Measurements from ENCODE around the gene KRT15. TPM values are rescaled to one million over a fixed set of nuclear protein-coding genes. Genes with fewer than 3 reads are reported as not detected.

The KRT15 gene
- total and polyA plus RNA-seq, 2 experiments from 2014 or later, result 6.8 to 10.6 TPM

DNA sequence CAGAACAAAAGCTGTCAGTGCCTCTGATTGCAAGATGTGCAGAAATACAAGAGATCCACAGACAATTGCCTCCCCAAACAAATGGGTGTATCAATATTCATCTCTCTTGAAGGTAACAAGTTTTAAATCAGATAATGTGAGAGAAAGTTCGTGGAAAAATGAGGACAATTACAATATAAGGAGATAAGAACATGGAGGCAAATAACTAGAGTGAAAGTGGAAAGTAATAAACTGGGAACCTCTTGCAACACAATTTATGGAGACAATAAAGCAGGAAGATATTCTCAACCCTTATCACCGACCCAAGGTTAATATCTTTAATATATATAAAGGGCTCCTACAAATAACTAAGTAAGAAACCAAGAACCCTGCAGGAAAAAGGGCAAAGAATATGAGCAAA is 23.7 kb upstream of the KRT15 start:
- TF ChIP-seq, protein P1, sequence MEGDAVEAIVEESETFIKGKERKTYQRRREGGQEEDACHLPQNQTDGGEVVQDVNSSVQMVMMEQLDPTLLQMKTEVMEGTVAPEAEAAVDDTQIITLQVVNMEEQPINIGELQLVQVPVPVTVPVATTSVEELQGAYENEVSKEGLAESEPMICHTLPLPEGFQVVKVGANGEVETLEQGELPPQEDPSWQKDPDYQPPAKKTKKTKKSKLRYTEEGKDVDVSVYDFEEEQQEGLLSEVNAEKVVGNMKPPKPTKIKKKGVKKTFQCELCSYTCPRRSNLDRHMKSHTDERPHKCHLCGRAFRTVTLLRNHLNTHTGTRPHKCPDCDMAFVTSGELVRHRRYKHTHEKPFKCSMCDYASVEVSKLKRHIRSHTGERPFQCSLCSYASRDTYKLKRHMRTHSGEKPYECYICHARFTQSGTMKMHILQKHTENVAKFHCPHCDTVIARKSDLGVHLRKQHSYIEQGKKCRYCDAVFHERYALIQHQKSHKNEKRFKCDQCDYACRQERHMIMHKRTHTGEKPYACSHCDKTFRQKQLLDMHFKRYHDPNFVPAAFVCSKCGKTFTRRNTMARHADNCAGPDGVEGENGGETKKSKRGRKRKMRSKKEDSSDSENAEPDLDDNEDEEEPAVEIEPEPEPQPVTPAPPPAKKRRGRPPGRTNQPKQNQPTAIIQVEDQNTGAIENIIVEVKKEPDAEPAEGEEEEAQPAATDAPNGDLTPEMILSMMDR (IDR thresholded peaks at IDR 0.05; ENCODE audit: poor library complexity), result no peak
- TF ChIP-seq EZH2phosphoT487 (IDR thresholded peaks at IDR 0.05; ENCODE audit: low read depth, severe bottlenecking, unreplicated experiment), result peak; percentile 90
- no peak for TF ChIP-seq EZH2 (IDR thresholded peaks at IDR 0.05; ENCODE audit: borderline replicate concordance)
- Histone ChIP-seq H4K20me1 (ENCODE audit: insufficient read depth, poor library complexity, severe bottlenecking) (no peaks in the 10 kb centered on the region), H3K9me2 (replicated peaks; ENCODE audit: insufficient read depth) (no peaks in the 10 kb centered on the region), H3K9me3 (ENCODE audit: low read depth) (no peaks in the 10 kb centered on the region), H3K27ac (no peak overlapping the region), H3K79me2 (no peaks in the 10 kb centered on the region), H3K27me3 (no peaks in the 10 kb centered on the region), H3K4me1 (ENCODE audit: insufficient read depth) (peaks cover 30% of the 10 kb centered on the region), H3K36me3 (replicated peaks; ENCODE audit: insufficient read depth, low read depth) (no peaks in the 10 kb centered on the region), H2AFZ (no peak overlapping the region), H3K4me3 (no peak overlapping the region), H3K4me2 (no peak overlapping the region)
- DNase-seq (ENCODE audit: low spot score), result no peak
- 53% methylated on average over 2 of the region's 2 CpGs for WGBS (ENCODE audit: low lambda C conversion rate, missing lambda C conversion rate)

GRCh38 chr17:41540921-41541625 is 22.4 kb upstream of the KRT15 start:
- Histone ChIP-seq H3K9me3 (ENCODE audit: low read depth) (no peaks in the 10 kb centered on the region), H3K27me3 (no peaks in the 10 kb centered on the region), H3K9me2 (replicated peaks; ENCODE audit: insufficient read depth) (no peaks in the 10 kb centered on the region), H3K27ac (peak overlapping the region; percentile 84), H3K79me2 (no peaks in the 10 kb centered on the region), H2AFZ (no peak overlapping the region), H3K36me3 (replicated peaks; ENCODE audit: insufficient read depth, low read depth) (no peaks in the 10 kb centered on the region), H3K4me1 (ENCODE audit: insufficient read depth) (peaks cover 37% of the 10 kb centered on the region), H4K20me1 (ENCODE audit: insufficient read depth, poor library complexity, severe bottlenecking) (no peaks in the 10 kb centered on the region), H3K4me3 (no peak overlapping the region), H3K4me2 (no peak overlapping the region)
- DNase-seq (ENCODE audit: low spot score), result peak; percentile 41
- TF ChIP-seq EZH2phosphoT487 (IDR thresholded peaks at IDR 0.05; ENCODE audit: low read depth, severe bottlenecking, unreplicated experiment), result no peak
- TF ChIP-seq EZH2 (IDR thresholded peaks at IDR 0.05; ENCODE audit: borderline replicate concordance), result no peak
- TF ChIP-seq, protein P1 (IDR thresholded peaks at IDR 0.05; ENCODE audit: poor library complexity), result no peak
- 67% methylated on average over 10 of the region's 10 CpGs for WGBS (ENCODE audit: low lambda C conversion rate, missing lambda C conversion rate)

DNA sequence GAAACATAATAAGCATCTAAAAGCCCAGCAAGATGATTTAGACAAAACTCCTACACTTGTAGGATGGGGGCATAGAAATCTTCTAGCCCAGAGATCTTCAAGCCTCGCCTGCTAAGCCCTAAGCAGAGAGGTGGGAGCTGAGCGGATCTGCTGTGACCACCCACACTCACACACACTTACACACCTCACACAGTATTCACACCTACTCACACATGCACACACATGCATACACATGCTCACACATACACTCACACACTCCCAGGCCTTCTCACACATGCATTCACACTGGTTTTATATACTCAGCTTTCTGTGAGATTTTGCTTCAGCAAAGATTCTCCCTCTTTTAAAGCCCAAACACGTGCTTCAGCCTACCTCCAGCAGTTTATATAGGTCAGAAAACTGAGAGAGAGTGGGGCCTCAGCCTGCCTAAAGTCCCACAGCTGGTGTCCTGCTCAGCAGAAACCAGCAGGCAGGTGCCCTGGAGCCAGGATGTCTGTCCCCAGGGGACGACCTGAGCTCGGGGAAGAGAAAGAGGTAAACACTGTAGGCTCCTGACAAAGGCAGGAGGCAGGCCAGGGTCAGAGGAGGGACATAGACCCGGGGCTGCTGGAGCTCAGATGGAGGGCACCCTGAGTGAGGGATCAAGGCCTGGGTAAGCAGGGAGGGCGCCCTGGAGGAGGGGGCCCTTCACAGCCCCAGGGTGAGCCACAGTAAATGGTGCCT is 21.4 kb upstream of the KRT15 start:
- Histone ChIP-seq H3K27me3 (no peaks in the 10 kb centered on the region), H3K9me2 (replicated peaks; ENCODE audit: insufficient read depth) (no peaks in the 10 kb centered on the region), H3K9me3 (ENCODE audit: low read depth) (no peaks in the 10 kb centered on the region), H3K4me1 (ENCODE audit: insufficient read depth) (peaks cover 45% of the 10 kb centered on the region), H3K79me2 (no peaks in the 10 kb centered on the region), H2AFZ (no peak overlapping the region), H3K4me2 (no peak overlapping the region), H3K36me3 (replicated peaks; ENCODE audit: insufficient read depth, low read depth) (no peaks in the 10 kb centered on the region), H3K27ac (peak overlapping the region; percentile 84), H4K20me1 (ENCODE audit: insufficient read depth, poor library complexity, severe bottlenecking) (no peaks in the 10 kb centered on the region), H3K4me3 (no peak overlapping the region)
- TF ChIP-seq EZH2 (IDR thresholded peaks at IDR 0.05; ENCODE audit: borderline replicate concordance), result no peak
- TF ChIP-seq, protein P1 (IDR thresholded peaks at IDR 0.05; ENCODE audit: poor library complexity), result no peak
- no peak for TF ChIP-seq EZH2phosphoT487 (IDR thresholded peaks at IDR 0.05; ENCODE audit: low read depth, severe bottlenecking, unreplicated experiment)
- no peak for DNase-seq (ENCODE audit: low spot score)
- 44% methylated on average over 7 of the region's 7 CpGs for WGBS (ENCODE audit: low lambda C conversion rate, missing lambda C conversion rate)
